ENCODE data around the gene SHANK1.

DNA sequence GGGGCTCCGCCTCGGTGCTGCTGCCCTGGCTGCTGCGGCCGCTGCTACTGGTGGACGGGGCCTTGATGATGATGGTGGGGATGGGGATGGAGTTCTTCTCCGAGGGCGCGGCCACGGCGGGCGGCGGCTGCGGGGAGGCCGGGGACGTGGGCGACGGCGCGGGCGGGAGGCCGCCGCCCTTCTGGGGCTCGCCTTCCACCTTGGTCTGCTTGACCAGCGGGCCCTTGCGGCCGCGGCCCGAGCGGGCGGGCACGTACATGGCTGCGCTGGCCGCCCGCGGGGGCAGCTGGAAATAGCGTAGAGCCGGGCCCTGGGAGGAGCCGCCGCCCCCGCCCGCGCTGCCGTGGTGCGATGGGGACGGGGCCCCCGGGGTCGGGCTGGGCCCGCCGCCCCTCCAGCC is 51.2 kb downstream of the SHANK1 start:
- TF ChIP-seq, protein P1, sequence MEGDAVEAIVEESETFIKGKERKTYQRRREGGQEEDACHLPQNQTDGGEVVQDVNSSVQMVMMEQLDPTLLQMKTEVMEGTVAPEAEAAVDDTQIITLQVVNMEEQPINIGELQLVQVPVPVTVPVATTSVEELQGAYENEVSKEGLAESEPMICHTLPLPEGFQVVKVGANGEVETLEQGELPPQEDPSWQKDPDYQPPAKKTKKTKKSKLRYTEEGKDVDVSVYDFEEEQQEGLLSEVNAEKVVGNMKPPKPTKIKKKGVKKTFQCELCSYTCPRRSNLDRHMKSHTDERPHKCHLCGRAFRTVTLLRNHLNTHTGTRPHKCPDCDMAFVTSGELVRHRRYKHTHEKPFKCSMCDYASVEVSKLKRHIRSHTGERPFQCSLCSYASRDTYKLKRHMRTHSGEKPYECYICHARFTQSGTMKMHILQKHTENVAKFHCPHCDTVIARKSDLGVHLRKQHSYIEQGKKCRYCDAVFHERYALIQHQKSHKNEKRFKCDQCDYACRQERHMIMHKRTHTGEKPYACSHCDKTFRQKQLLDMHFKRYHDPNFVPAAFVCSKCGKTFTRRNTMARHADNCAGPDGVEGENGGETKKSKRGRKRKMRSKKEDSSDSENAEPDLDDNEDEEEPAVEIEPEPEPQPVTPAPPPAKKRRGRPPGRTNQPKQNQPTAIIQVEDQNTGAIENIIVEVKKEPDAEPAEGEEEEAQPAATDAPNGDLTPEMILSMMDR (IDR thresholded peaks at IDR 0.05): no peak
- no peak for TF ChIP-seq POLR2A (IDR thresholded peaks at IDR 0.05)
